OCI-LY3 (cell line): ENCODE data around the gene EHBP1.

Experiments used
- CTCF ChIP-seq: fragments of 200-600, 300-600 bp; sonication (generic); IDR thresholded peaks from 2 replicates; pipeline ENCODE4 v1.5.1; 2014; ENCODE audit warnings: antibody characterized with exemption, low read length, low read depth
- EZH2phosphoT487 ChIP-seq: fragments of 200-600 bp; shearing (Covaris generic); IDR thresholded peaks from 2 replicates; pipeline ENCODE4 v1.6.1; 2018; ENCODE audit warnings: antibody characterized with exemption, mixed run types, low read depth

GRCh38 chr2:62718225-62718822 is 12.8 kb downstream of the EHBP1 start:
- TF ChIP-seq CTCF (no peak), EZH2phosphoT487 (no peak)
